ENCODE results near the gene KLHL24.

- TF ChIP-seq CTCF (IDR thresholded peaks at IDR 0.05; ENCODE audit: low read depth, low read length, poor library complexity, severe bottlenecking), result no peak
- TF ChIP-seq EZH2phosphoT487 (IDR thresholded peaks at IDR 0.05; ENCODE audit: borderline replicate concordance, low read length), result no peak
These were observed 1.0 kb downstream of the KLHL24 start for GRCh38 chr3:183636221-183637105.

All from DOHH2 (cell line).